G401.6 (cell line): Measurements from ENCODE around the gene UBE2J2.
"Not testable (repeated sequence)": the region's sequence is repeated elsewhere in the genome, so short reads cannot be mapped to it uniquely, and the experiment has no call there.

Experiments
- FAIRE-seq: peaks from 2 replicates; lab custom pipeline; 2012; peaks lifted over from hg19 to GRCh38; lab: Jason Lieb, UNC

UBE2J2 gene

GRCh38 chr1:1255611-1256010 lies 18.0 kb downstream of the UBE2J2 start:
- FAIRE-seq = no peak

GRCh38 chr1:1255078-1255477 lies 18.6 kb downstream of the UBE2J2 start:
- FAIRE-seq = no peak

- no peak for FAIRE-seq
Observed at GRCh38 chr1:1254667-1254998, 19.0 kb downstream of the UBE2J2 start.

GRCh38 chr1:1253972-1254666 lies 19.5 kb downstream of the UBE2J2 start:
- FAIRE-seq = no peak

- no peak for FAIRE-seq
Observed at GRCh38 chr1:1253314-1253713, 20.3 kb downstream of the UBE2J2 start.

- no peak for FAIRE-seq
Observed at GRCh38 chr1:1250786-1251284, 22.8 kb downstream of the UBE2J2 start.

- FAIRE-seq = not testable (repeated sequence)
Observed at GRCh38 chr1:1248009-1248913, 25.4 kb downstream of the UBE2J2 start.

GRCh38 chr1:1247341-1247913 lies 26.2 kb downstream of the UBE2J2 start:
- FAIRE-seq = no peak

GRCh38 chr1:1246577-1247340 lies 26.9 kb downstream of the UBE2J2 start, which contains the start of gene C1QTNF12:
TSS of gene C1QTNF12 (minus strand) at chr1:1246722. CDS start at chr1:1246690, 32 bp downstream.
- no peak for FAIRE-seq

- no peak for FAIRE-seq
Observed at GRCh38 chr1:1245817-1246576, 27.7 kb downstream of the UBE2J2 start.

GRCh38 chr1:1245178-1245816 lies 28.4 kb downstream of the UBE2J2 start:
- no peak for FAIRE-seq

- FAIRE-seq = no peak
Observed at GRCh38 chr1:1244192-1244811, 29.4 kb downstream of the UBE2J2 start.

- no peak for FAIRE-seq
Observed at GRCh38 chr1:1243807-1244191, 29.9 kb downstream of the UBE2J2 start.

- FAIRE-seq = no peak
Observed at GRCh38 chr1:1243266-1243660, 30.4 kb downstream of the UBE2J2 start.

- no peak for FAIRE-seq
Observed at GRCh38 chr1:1242461-1243265, 31.0 kb downstream of the UBE2J2 start.

- no peak for FAIRE-seq
Observed at GRCh38 chr1:1241588-1242219, 31.9 kb downstream of the UBE2J2 start.

GRCh38 chr1:1240822-1241587 lies 32.6 kb downstream of the UBE2J2 start:
- FAIRE-seq = no peak

GRCh38 chr1:1240348-1240732 lies 33.3 kb downstream of the UBE2J2 start:
- FAIRE-seq = no peak
